ENCODE measurements around the gene FBLN1.
"Not testable (repeated sequence)": the region's sequence is repeated elsewhere in the genome, so short reads cannot be mapped to it uniquely, and the experiment has no call there.

Gene FBLN1

DNA sequence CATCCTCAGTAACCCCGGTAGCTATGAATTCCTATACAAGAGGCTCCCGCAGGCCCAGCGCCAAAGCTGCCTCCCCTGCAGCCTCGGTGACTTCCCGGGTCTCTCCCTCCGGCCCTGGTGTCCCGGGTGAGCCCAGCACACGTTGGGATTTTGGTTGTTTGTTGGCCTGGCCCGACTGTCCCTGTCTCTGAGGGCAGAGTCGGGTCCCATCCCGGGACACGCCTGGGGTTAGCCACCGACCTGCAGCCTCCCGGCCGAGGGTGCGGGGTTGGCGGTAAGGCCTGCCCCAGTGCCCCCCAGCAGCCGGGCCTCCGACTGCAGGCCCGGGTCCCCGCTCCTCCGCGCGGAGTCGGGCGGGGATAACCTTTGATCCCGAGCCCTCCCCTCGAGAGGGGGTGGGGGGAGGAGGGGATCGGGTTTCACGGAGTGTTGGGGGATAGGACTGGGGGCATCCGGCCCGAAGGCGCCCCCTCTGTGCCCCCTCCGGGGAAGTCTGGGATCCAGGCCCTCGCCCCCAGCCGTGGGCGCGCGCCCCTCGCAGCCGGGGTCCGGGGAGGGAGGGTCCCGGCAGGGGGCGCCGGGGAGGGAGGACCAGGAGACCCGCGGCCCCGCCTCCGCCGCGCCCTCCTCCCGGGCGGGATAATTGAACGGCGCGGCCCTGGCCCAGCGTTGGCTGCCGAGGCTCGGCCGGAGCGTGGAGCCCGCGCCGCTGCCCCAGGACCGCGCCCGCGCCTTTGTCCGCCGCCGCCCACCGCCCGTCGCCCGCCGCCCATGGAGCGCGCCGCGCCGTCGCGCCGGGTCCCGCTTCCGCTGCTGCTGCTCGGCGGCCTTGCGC lies at the start of gene FBLN1:
FBLN1 (plus strand) TSS at position 669 of the 835 bp plus-strand sequence; CDS start at position 772, 103 bp downstream.
- no peak for ATAC-seq

DNA sequence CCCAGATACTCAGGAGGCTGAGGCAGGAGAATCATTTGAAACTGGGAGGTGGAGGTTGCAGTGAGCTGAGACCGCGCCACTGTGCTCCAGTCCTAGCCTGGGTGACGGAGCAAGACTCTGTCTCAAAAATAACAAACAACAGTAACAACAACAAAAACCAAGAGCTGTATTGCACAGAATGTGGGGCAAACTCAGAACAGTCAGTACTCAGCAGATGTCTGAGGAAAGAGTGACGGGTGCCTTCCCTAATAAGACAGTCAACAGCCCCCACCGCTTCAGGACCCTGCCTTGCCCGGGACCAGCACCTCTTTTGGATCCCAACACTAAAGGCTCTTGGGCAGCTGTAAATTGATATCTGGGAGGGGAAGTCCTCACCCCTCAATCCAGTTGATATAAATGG lies 48.9 kb upstream of the FBLN1 start:
- no peak for ATAC-seq

DNA sequence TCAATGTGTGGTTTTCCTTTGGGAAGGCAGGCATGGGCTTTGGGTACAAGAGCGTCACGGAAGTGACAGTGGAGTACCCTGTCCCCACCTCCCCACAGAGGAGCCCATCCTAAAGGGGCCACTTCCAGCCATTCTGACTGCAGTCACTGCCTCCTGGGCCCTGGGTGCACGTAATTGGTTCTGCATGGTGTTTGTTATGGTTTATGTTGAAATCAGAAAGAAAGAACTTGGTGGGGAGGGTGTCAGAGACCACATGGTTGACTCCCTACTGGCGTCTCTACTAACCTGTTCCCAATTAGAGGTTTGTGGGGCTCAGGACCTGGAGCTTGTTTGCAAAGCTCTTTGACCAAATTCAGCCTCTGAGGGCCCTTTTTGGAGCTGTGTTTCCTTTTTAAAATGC lies 48.4 kb upstream of the FBLN1 start:
- no peak for ATAC-seq

GRCh38 chr22:45455212-45455611 lies 47.5 kb upstream of the FBLN1 start:
- no peak for ATAC-seq

- ATAC-seq = no peak
Measured at GRCh38 chr22:45455621-45456020, 47.1 kb upstream of the FBLN1 start.

DNA sequence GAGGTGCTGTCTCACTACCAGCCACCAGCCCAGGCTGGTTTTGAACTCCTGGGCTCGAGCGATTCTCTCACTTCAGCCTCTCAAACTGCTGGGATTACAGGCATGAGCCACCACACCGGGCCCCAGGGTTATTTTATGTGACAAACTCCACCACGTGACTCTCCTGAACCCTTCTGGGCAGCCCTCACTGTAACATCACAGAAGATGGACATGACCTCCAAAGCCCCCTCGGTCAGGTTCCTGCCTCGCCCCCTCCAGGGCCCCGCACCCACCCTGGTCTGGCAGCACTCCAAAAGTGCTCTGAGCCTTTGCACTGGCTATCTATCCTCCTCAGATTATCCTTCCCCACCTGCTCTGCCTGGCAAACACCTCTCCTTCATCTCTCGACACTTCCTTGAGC lies 45.9 kb upstream of the FBLN1 start:
- no peak for ATAC-seq

GRCh38 chr22:45458532-45458931 lies 44.2 kb upstream of the FBLN1 start:
- no peak for ATAC-seq

- no peak for ATAC-seq
Measured at GRCh38 chr22:45459235-45459634, 43.4 kb upstream of the FBLN1 start.

DNA sequence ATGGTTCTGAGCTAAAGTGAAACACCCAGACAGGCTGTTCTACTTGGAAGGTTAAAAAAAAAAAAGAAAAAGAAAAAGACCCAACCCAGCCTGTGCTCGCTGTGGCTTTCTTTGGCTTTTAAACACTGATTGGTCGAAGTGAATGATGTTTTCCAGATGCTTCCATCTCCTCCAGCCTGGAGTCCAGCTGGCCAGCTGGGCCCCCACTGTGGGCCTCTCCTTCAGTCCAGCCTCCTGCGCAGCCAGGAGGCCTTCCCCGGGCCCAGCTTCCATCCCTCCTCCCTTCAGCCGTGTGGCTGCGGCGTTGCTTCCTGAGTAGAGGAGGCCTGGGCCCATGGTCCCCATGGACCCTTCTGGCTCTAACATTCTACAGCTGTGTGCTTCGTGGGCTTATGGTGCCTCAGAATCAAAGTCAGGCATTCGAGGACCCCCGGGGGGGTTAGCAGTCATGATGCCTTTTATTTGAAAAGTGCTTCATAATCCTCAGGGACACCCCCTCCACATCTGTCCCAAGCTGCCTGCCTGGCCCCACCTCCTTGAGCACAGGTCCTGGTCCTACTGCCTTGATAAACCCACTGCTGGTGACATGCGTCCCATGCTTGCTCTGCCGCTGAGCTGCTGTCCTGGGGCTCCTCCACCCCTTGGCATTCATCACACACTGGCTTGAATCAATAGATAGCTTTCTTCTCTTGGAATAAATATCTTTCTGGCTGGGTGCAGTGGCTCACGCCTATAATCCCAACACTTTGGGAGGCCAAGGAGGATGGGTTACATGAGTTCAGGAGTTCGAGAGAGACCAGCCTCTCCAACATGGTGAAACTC lies 42.2 kb upstream of the FBLN1 start:
- ATAC-seq = no peak

- ATAC-seq = no peak
Measured at GRCh38 chr22:45462034-45462655, 40.5 kb upstream of the FBLN1 start.

- ATAC-seq = not testable (repeated sequence)
Measured at GRCh38 chr22:45463691-45464090, 39.0 kb upstream of the FBLN1 start.

DNA sequence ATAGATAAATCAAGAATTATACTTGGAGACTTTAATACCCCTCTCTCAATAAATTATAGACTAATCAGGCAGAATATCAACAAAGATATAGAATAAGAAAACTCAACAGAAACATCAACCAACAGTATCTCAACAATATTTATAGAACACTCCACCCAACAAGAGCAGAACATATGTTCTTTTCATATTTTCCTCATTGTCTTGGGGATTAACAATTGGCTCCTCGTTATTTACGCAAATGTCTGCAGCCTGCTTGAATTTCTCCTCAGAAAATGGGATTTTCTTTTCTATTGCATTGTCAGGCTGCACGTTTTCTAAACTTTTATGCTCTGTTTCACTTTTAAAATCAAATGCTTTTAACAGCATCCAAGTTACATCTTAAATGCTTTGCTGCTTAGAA lies 37.0 kb upstream of the FBLN1 start:
- ATAC-seq = no peak

- no peak for ATAC-seq
Measured at GRCh38 chr22:45468872-45469271, 33.8 kb upstream of the FBLN1 start.

GRCh38 chr22:45469281-45470073 lies 33.2 kb upstream of the FBLN1 start:
- no peak for ATAC-seq

- no peak for ATAC-seq
Measured at GRCh38 chr22:45470871-45471270, 31.8 kb upstream of the FBLN1 start.

GRCh38 chr22:45472426-45472825 lies 30.3 kb upstream of the FBLN1 start:
- ATAC-seq = no peak

- ATAC-seq = no peak
Measured at GRCh38 chr22:45473626-45474237, 29.0 kb upstream of the FBLN1 start.

- no peak for ATAC-seq
Measured at GRCh38 chr22:45475063-45475747, 27.5 kb upstream of the FBLN1 start.

GRCh38 chr22:45475851-45476514 lies 26.7 kb upstream of the FBLN1 start:
- ATAC-seq = no peak

DNA sequence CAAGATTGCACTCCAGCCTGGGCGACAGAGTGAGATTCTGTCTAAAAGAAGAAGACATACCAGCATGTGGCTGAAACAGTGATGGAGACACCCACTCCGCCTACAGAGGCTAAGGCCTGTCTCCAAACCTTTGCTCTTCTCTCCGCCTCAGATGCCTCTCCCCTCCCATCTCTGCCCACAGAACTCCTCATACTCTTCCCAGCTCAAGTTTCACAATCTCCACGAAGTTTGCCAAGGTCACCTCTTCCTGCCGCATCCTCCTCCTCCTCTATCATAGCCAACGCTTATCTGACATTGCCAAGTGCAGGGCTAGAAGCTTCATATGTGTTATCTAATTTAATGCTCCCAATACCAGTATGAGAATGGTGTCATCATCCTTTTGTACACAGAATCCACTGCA lies 25.9 kb upstream of the FBLN1 start:
- ATAC-seq = no peak

Data from activated CD4-positive, CD25-positive, alpha-beta regulatory T cell treated with anti-CD3 and anti-CD28 coated beads, Interleukin-2, amount 50 U/mL, for 24 hours (primary cell).